ENCODE data around the gene PLCB1.

The PLCB1 gene

DNA sequence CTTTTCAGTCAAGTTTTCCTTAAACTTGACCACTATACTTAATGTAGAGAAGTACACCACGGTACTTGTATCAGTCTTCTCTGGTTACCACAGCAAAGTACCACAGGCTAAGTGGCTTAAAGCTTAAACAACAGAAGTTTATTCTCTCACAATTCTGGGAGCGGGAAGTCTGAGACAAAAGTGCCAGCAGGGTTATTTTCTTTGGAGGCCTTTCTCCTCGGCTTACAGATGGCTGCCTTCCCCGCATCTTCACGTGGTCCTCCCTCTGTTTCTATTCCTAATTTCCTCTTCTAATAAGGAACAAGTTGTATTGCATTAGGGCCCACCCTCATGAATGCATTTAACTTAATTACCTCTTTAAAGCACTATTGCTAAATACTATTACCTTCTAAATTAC lies 258.0 kb downstream of the PLCB1 start:
- no peak for DNase-seq (ENCODE audit: insufficient read length)
- FAIRE-seq, result no peak
- TF ChIP-seq POLR2AphosphoS5 (IDR thresholded peaks at IDR 0.05; ENCODE audit: low read depth, low read length) (no peak), TAF1 (IDR thresholded peaks at IDR 0.05; ENCODE audit: borderline replicate concordance, low read depth, low read length) (no peak), POLR2A (IDR thresholded peaks at IDR 0.05; ENCODE audit: low read depth, low read length) (no peak)

DNA sequence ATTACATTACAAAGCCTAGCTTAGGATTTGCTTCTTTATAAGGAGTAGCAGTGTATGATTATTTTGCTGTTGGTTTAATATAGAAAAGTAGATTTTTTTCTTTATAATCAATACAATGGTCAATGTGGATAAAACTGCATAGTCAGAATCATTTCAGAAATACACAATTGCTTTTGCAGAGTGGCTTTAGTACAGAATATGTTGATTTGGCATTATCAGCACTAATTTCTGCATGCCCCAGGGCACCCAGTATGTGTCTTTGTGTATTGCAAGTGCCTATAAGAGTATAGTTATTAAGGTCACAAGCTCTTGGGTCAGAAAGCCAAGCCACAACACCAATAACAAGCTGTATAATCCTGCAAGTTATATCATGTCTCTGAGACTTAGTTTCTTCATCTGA lies 258.4 kb downstream of the PLCB1 start:
- TF ChIP-seq POLR2AphosphoS5 (IDR thresholded peaks at IDR 0.05; ENCODE audit: low read depth, low read length), result no peak
- no peak for TF ChIP-seq POLR2A (IDR thresholded peaks at IDR 0.05; ENCODE audit: low read depth, low read length)
- no peak for TF ChIP-seq TAF1 (IDR thresholded peaks at IDR 0.05; ENCODE audit: borderline replicate concordance, low read depth, low read length)
- no peak for FAIRE-seq
- no peak for DNase-seq (ENCODE audit: insufficient read length)

DNA sequence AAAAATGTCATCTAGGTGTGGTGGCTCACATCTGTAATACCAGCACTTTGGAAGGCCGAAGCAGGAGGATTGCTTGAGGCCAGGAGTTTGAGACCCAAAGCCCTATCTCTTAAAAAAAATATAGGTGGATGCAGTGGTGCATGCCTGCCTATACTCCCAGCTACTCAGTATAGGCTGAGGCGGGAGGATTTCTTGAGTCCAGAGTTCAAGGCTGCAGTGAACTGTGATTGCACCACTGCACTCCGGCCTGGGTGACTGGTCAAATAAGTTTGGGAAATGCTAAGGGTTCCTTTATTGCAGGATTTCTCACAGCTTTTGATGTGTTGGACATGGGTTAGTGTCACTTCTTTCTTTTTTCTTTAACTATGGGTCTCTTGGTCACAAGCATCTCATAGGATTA lies 261.3 kb downstream of the PLCB1 start:
- DNase-seq (ENCODE audit: insufficient read length) (no peak), FAIRE-seq (no peak)

DNA sequence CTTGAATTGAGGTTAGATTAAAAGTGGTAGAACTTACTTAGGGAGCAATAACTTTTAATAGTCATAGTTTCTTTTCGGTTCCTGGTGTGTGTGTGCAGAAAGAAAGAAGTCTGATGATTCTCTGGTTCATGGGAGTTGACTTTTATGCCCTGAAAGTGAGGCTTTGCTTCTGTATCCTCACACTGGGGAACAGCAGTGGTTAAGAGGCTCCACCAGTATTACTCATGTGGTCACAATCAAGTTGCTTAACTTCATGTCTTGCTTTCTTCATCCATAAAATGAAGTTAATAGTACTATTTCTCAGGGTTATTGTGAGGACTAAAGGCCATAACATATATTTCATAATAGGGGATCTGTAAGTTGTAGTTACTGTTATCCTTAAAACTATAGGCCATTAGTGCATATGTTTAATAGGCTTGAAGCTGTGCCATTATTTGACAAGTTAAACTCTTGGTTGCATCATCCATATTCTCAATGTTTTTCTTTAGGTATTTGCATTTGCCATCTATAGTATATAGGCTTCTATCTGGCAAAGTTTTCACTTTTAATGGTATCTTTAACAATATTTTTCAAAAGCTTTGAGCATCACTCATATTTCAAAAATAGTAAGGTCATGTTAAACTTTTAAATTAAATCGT lies 262.4 kb downstream of the PLCB1 start:
- peak; percentile 66 for FAIRE-seq
- TF ChIP-seq POLR2A (IDR thresholded peaks at IDR 0.05; ENCODE audit: low read depth, low read length), result no peak
- TF ChIP-seq TAF1 (IDR thresholded peaks at IDR 0.05; ENCODE audit: borderline replicate concordance, low read depth, low read length), result no peak
- TF ChIP-seq POLR2AphosphoS5 (IDR thresholded peaks at IDR 0.05; ENCODE audit: low read depth, low read length), result no peak

More for the DNA sequence above, 261.3 kb downstream of the PLCB1 start:
- TF ChIP-seq TAF1 (IDR thresholded peaks at IDR 0.05; ENCODE audit: borderline replicate concordance, low read depth, low read length) (no peak), POLR2AphosphoS5 (IDR thresholded peaks at IDR 0.05; ENCODE audit: low read depth, low read length) (no peak), POLR2A (IDR thresholded peaks at IDR 0.05; ENCODE audit: low read depth, low read length) (no peak)

DNA sequence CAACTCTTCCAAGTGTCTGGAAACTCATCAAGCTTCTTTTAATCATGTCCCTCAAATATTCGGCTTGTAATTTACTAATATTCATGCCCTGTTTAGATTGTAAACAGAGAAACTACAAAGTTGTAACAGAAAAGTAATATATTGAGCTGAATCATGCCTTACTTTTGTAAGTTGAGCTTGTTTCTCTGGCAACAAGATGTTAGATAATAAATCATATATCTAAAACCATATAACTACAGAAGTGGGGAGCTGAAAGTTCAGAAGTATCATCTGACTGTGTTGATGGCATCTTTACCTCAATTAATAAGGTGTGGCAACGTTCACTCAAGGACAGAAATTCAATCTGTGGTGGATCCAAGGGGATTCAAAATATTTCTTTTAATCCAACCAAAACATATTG lies 263.9 kb downstream of the PLCB1 start:
- no peak for DNase-seq (ENCODE audit: insufficient read length)
- no peak for TF ChIP-seq TAF1 (IDR thresholded peaks at IDR 0.05; ENCODE audit: borderline replicate concordance, low read depth, low read length)
- no peak for TF ChIP-seq POLR2A (IDR thresholded peaks at IDR 0.05; ENCODE audit: low read depth, low read length)
- no peak for TF ChIP-seq POLR2AphosphoS5 (IDR thresholded peaks at IDR 0.05; ENCODE audit: low read depth, low read length)
- no peak for FAIRE-seq

More for the DNA sequence above, 262.4 kb downstream of the PLCB1 start:
- no peak for DNase-seq (ENCODE audit: insufficient read length)

DNA sequence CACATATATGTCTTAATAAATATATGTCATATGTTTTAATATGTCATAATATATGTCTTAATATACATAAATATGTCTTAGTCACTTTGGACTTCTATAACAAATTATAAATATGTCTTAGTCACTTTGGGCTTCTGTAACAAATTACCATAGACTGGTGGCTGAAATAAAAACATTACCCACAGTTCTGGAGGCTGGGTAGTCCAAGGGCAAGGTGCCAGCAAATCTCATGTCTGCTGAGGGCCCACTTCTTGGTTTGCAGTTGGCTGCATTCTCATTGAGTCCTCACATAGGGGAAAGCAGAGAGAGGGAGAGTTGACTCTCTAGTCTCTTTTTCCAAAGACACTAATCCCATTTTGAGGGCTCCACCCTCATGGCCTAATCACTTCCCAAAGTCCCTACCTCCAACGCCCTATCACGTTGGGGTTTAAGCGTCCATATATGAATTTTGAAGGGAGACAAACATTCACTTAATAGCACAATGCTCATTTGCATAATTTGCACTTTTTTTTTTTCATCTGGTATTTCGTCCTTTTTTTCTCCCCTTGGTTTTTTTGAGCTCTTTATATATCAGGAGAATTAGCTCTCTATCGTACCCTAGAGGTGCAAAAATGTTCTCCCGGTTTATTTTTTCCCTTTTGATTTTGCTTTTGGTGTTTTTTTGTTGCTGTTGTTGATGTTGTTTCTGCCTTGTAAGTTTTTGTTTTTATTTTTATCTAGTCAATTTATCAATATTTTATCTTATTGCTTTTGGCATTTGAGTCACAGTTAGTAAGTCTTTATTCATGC lies 266.4 kb downstream of the PLCB1 start:
- TF ChIP-seq POLR2A (IDR thresholded peaks at IDR 0.05; ENCODE audit: low read depth, low read length) (no peak), TAF1 (IDR thresholded peaks at IDR 0.05; ENCODE audit: borderline replicate concordance, low read depth, low read length) (no peak), POLR2AphosphoS5 (IDR thresholded peaks at IDR 0.05; ENCODE audit: low read depth, low read length) (no peak)
- peak; percentile 48 for FAIRE-seq
- DNase-seq (ENCODE audit: insufficient read length), result no peak

DNA sequence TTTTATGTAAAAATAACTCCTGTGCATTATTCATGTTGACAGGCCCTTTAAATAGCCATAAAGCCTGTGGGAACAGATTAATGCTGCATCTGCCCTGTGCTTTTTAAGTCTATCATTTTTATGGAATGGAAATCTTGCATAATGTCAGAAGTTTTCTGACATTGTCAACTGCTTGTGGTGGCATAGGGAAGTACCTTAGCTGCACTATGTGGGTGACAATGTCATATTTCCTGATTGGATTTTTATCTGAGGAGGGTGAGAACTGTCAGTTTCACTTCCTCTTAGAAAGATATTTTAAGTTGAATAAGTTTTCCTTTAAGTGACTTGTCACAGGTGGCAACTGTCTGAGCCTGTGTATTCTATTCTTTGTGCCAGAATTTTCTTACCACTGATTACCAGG lies 267.9 kb downstream of the PLCB1 start:
- FAIRE-seq, result peak; percentile 78
- TF ChIP-seq POLR2A (IDR thresholded peaks at IDR 0.05; ENCODE audit: low read depth, low read length) (no peak), POLR2AphosphoS5 (IDR thresholded peaks at IDR 0.05; ENCODE audit: low read depth, low read length) (no peak), TAF1 (IDR thresholded peaks at IDR 0.05; ENCODE audit: borderline replicate concordance, low read depth, low read length) (no peak)
- DNase-seq (ENCODE audit: insufficient read length), result peak; percentile 7

DNA sequence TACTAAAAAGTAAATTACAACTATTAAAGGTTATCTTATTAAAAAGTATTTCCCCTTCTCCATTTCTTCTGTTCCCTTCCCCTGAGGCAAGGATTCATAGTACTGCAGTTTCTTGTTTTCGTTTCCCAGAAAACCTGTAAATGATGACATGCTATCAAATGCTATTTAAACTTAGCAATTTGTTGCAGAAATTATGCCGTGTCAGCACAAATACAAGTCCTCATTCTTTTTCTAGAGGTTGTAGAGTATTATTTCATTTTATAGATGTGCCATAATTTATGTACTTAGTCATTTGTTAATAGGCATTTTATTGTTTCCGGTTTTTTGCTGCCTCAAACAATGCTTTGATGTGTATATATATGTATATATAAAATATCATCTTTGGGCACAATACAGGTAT lies 268.4 kb downstream of the PLCB1 start:
- FAIRE-seq (no peak), DNase-seq (ENCODE audit: insufficient read length) (no peak)
- TF ChIP-seq POLR2A (IDR thresholded peaks at IDR 0.05; ENCODE audit: low read depth, low read length) (no peak), POLR2AphosphoS5 (IDR thresholded peaks at IDR 0.05; ENCODE audit: low read depth, low read length) (no peak), TAF1 (IDR thresholded peaks at IDR 0.05; ENCODE audit: borderline replicate concordance, low read depth, low read length) (no peak)

DNA sequence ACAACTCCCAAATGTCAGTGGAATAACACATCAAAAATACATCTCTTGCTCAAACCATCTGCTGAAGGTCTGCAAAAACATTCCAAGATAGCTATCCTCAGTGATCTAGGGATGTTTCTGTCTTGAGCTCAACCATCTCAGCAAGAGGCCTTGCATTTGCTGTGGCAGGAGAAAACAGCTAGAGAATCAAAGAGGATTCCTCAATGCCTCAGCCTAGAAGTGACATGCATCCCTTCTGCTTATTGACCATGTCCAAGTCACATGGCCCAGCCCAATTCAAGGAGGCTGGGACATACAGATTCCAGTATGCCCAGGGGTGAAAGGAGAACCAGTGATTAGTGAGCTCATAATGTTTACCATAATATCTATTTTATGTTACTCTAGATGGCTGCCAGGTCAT lies 269.5 kb downstream of the PLCB1 start:
- TF ChIP-seq POLR2A (IDR thresholded peaks at IDR 0.05; ENCODE audit: low read depth, low read length), result no peak
- no peak for TF ChIP-seq POLR2AphosphoS5 (IDR thresholded peaks at IDR 0.05; ENCODE audit: low read depth, low read length)
- no peak for TF ChIP-seq TAF1 (IDR thresholded peaks at IDR 0.05; ENCODE audit: borderline replicate concordance, low read depth, low read length)
- FAIRE-seq, result no peak
- DNase-seq (ENCODE audit: insufficient read length), result no peak

DNA sequence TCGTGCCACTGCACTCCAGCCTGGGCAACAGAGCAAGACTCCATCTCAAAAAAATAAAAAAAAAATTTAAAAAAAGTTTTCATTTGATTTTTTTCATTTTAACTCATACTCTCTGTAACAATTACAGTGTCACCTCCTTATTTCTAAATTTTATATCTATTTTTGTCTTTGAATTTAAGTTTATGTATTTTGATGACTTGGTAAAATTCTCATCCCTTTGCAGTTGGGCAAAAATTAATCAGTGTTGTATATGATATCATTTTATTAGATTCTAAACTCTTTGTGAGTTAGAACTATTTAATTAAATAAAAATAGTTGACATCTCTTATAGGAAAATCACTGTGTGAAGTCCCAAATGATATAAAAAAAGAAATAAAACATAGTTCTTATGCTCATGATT lies 270.7 kb downstream of the PLCB1 start:
- FAIRE-seq (no peak), DNase-seq (ENCODE audit: insufficient read length) (no peak)
- TF ChIP-seq POLR2AphosphoS5 (IDR thresholded peaks at IDR 0.05; ENCODE audit: low read depth, low read length), result no peak
- TF ChIP-seq TAF1 (IDR thresholded peaks at IDR 0.05; ENCODE audit: borderline replicate concordance, low read depth, low read length), result no peak
- TF ChIP-seq POLR2A (IDR thresholded peaks at IDR 0.05; ENCODE audit: low read depth, low read length), result no peak

DNA sequence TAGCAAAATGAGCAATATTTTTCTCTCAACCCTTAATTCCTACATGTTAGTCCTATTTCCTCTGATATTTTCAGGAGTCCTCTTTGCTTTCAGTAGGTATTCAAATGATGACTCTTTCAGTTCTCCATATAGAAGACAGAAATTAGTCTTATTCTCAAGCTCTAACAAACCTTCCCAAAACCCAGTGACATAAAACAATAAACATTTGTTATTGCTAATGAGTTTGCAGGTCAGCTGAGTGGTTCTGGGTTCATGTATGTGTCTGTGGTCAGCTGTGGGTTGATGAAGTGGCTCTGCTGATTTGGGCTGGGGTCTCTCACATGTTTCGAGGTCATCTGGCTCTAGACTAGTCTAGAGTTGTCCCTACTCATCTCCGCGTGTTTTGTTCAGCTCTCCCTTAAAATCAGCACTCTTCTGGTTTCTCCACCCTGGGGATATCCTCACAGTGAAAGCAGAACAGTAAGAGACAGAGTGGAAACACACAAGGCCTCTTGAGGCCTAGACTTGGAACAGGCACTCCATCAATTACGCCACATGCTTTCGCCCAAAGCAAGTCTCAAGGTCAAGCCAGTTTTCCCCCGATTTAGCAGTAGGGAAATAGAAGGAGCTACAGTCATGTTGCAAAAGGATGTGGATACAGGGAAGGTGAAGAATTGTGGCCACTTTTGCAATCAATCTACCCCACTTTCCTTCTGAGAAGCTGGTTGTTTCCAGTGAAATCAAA lies 273.0 kb downstream of the PLCB1 start:
- no peak for DNase-seq (ENCODE audit: insufficient read length)
- no peak for TF ChIP-seq TAF1 (IDR thresholded peaks at IDR 0.05; ENCODE audit: borderline replicate concordance, low read depth, low read length)
- no peak for TF ChIP-seq POLR2A (IDR thresholded peaks at IDR 0.05; ENCODE audit: low read depth, low read length)
- TF ChIP-seq POLR2AphosphoS5 (IDR thresholded peaks at IDR 0.05; ENCODE audit: low read depth, low read length), result no peak
- FAIRE-seq, result peak; percentile 14
